ENCODE measurements around the gene GRK4. TPM values are rescaled to one million over a fixed set of nuclear protein-coding genes. Genes with fewer than 3 reads are reported as not detected.
A peak's percentile ranks its signal among the peaks of the same experiment; 100 is the strongest.

The GRK4 gene
- total RNA-seq, 1 donor from 2014 or later = 6.7 TPM

DNA sequence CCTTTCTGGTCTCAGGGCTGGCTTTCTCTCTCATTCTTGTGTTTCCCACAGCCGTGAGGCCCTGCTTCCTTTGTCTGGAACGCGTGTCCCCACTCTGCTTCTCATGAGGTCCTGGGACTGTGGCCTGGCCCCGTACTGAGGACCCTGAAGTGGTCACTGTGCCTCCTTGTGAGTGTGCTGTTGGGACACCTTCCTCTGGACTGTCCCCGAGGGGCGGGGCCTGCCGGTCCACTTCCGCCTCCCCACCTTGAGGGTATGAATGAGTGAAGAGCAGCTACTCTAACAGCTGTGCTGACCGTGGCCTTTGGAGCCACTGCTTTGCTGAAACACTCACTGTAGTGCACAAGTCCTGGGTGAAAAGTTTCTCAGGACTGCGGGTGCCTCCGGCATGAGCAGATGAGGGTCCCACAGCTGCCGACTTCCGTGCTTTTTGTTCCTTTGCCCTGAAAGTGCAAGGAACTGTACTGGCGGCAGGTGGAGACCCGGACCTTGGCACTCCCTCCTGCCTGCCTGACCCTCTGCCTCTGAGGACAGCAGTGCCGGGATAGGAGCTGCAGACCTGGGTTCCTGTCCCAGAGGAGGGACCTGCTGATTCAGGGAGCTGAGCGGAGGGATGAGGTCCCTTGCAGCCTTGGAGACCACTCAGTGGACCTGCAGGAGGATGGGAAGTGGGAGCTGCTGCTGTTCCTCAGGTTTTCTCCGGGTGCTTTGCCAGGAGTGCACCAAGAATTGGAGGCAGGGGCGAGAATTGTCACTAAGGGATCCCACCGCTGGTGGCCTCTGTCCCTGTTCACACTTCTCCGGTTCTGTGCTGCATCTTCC lies 73.0 kb downstream of the GRK4 start:
- no peak overlapping the region for H2AFZ ChIP-seq (ENCODE audit: low read depth, low read length)
- no peak for TF ChIP-seq EZH2 (IDR thresholded peaks at IDR 0.05; ENCODE audit: insufficient read depth, low read length)
- FAIRE-seq (no peak), DNase-seq (ENCODE audit: low read depth) (no peak)
- H3K4me3 ChIP-seq (ENCODE audit: insufficient read depth, low read depth, low read length) = no peak overlapping the region
- no peaks in the 10 kb centered on the region for H3K4me1 Mint-ChIP-seq (ENCODE audit: low read depth, unreplicated experiment)
- H3K9ac ChIP-seq (ENCODE audit: low read length) = no peak overlapping the region
- no peaks in the 10 kb centered on the region for H4K20me1 ChIP-seq (ENCODE audit: insufficient read depth, low read length)
- peaks cover 51% of the 10 kb centered on the region for H3K27me3 Mint-ChIP-seq (ENCODE audit: low read depth, unreplicated experiment)
- H3K4me3 Mint-ChIP-seq (ENCODE audit: unreplicated experiment) = no peak overlapping the region
- no peaks in the 10 kb centered on the region for H3K36me3 ChIP-seq (ENCODE audit: insufficient read depth, low read length)
- no peaks in the 10 kb centered on the region for H3K9me3 ChIP-seq (ENCODE audit: insufficient read depth, low read depth, low read length)
- no peak overlapping the region for H3K27ac Mint-ChIP-seq (ENCODE audit: unreplicated experiment)
- no peaks in the 10 kb centered on the region for H3K4me1 ChIP-seq (ENCODE audit: insufficient read depth, low read length)
- no peak overlapping the region for H3K4me2 ChIP-seq (ENCODE audit: low read length)
- H3K79me2 ChIP-seq (ENCODE audit: insufficient read depth, low read length) = no peaks in the 10 kb centered on the region
- no peak overlapping the region for H3K27ac ChIP-seq (ENCODE audit: low read depth, low read length)
- H3K9me3 Mint-ChIP-seq (ENCODE audit: unreplicated experiment) = no peaks in the 10 kb centered on the region
- H3K36me3 Mint-ChIP-seq (ENCODE audit: low read depth, unreplicated experiment) = no peaks in the 10 kb centered on the region
- peaks cover 2% of the 10 kb centered on the region for H3K27me3 ChIP-seq (ENCODE audit: insufficient read depth, low read length)

DNA sequence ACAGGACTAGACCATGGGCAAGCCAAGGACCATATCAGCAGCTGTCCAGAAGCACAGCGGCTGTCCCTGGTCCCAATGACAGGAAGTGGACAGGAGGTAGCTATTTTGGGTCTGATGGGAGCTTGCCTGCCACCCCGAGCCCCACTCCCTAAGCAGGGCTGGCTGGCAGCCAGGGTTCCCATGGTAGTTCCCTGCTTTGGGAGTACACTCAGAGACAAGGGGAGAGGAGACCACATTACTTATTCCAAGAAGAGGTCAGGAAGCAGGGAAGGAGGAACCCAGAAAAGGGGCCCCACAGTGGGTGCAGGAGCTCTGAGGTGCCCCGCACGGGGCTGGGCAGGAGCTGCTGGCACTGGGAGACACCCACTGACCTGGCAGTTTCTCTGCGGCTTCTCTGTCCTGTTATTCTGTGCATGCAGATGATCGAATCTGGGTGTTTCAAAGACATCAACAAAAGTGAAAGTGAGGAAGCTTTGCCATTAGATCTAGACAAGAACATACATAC lies 74.6 kb downstream of the GRK4 start:
- no peaks in the 10 kb centered on the region for H4K20me1 ChIP-seq (ENCODE audit: insufficient read depth, low read length)
- peaks cover 9% of the 10 kb centered on the region for H3K4me1 ChIP-seq (ENCODE audit: insufficient read depth, low read length)
- Mint-ChIP-seq H3K36me3 (ENCODE audit: low read depth, unreplicated experiment) (peaks cover 2% of the 10 kb centered on the region), H3K4me1 (ENCODE audit: low read depth, unreplicated experiment) (no peaks in the 10 kb centered on the region), H3K27ac (ENCODE audit: unreplicated experiment) (no peak overlapping the region), H3K9me3 (ENCODE audit: unreplicated experiment) (no peaks in the 10 kb centered on the region), H3K4me3 (ENCODE audit: unreplicated experiment) (no peak overlapping the region), H3K27me3 (ENCODE audit: low read depth, unreplicated experiment) (peaks cover 44% of the 10 kb centered on the region)
- FAIRE-seq = no peak
- H2AFZ ChIP-seq (ENCODE audit: low read depth, low read length) = no peak overlapping the region
- H3K4me3 ChIP-seq (ENCODE audit: insufficient read depth, low read depth, low read length) = no peak overlapping the region
- H3K79me2 ChIP-seq (ENCODE audit: insufficient read depth, low read length) = no peaks in the 10 kb centered on the region
- no peak overlapping the region for H3K9ac ChIP-seq (ENCODE audit: low read length)
- no peak for TF ChIP-seq EZH2 (IDR thresholded peaks at IDR 0.05; ENCODE audit: insufficient read depth, low read length)
- TF ChIP-seq, protein P1, sequence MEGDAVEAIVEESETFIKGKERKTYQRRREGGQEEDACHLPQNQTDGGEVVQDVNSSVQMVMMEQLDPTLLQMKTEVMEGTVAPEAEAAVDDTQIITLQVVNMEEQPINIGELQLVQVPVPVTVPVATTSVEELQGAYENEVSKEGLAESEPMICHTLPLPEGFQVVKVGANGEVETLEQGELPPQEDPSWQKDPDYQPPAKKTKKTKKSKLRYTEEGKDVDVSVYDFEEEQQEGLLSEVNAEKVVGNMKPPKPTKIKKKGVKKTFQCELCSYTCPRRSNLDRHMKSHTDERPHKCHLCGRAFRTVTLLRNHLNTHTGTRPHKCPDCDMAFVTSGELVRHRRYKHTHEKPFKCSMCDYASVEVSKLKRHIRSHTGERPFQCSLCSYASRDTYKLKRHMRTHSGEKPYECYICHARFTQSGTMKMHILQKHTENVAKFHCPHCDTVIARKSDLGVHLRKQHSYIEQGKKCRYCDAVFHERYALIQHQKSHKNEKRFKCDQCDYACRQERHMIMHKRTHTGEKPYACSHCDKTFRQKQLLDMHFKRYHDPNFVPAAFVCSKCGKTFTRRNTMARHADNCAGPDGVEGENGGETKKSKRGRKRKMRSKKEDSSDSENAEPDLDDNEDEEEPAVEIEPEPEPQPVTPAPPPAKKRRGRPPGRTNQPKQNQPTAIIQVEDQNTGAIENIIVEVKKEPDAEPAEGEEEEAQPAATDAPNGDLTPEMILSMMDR (IDR thresholded peaks at IDR 0.05; ENCODE audit: insufficient read depth, low read depth, low read length) = no peak
- H3K27ac ChIP-seq (ENCODE audit: low read depth, low read length) = no peak overlapping the region
- H3K36me3 ChIP-seq (ENCODE audit: insufficient read depth, low read length) = no peaks in the 10 kb centered on the region
- peaks cover 2% of the 10 kb centered on the region for H3K27me3 ChIP-seq (ENCODE audit: insufficient read depth, low read length)
- DNase-seq (ENCODE audit: low read depth) = no peak
- H3K9me3 ChIP-seq (ENCODE audit: insufficient read depth, low read depth, low read length) = no peaks in the 10 kb centered on the region
- H3K4me2 ChIP-seq (ENCODE audit: low read length) = peak overlapping the region; percentile 36

DNA sequence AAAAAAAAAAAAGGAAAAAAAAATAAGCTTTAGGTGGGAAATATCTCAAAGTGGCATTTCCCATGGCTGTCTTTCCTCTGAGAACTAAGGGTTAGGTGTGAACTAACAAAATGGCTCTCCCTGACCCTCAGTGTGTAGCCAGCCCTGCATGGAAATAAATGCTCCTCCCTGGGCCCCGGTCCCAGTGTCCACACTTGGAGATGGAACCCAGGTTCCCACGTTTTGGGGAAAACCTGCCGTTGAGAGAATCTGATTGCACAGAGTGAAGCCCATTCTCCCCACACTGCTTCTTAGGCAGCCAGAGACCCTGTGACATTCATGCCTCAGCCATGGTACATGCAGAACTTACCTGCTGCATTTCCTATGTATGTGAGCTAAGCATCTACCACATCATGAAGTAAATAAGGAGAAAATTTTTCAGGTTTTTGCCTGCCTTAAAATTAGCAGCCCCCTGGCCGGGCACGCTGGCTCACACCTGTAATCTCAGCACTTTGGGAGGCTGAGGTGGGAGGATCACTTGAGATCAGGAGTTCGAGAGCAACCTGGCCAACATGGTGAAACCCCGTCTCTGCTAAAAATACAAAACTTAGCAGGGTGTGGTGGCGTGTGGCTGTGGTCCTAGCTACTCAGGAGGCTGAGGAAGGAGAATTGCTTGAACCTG lies 76.5 kb downstream of the GRK4 start:
- Histone ChIP-seq H3K27ac (ENCODE audit: low read depth, low read length) (no peak overlapping the region), H3K4me1 (ENCODE audit: insufficient read depth, low read length) (peaks cover 9% of the 10 kb centered on the region), H3K4me3 (ENCODE audit: insufficient read depth, low read depth, low read length) (no peak overlapping the region), H2AFZ (ENCODE audit: low read depth, low read length) (no peak overlapping the region), H3K27me3 (ENCODE audit: insufficient read depth, low read length) (no peaks in the 10 kb centered on the region), H3K36me3 (ENCODE audit: insufficient read depth, low read length) (no peaks in the 10 kb centered on the region), H3K4me2 (ENCODE audit: low read length) (no peak overlapping the region), H4K20me1 (ENCODE audit: insufficient read depth, low read length) (no peaks in the 10 kb centered on the region), H3K9ac (ENCODE audit: low read length) (no peak overlapping the region), H3K79me2 (ENCODE audit: insufficient read depth, low read length) (no peaks in the 10 kb centered on the region), H3K9me3 (ENCODE audit: insufficient read depth, low read depth, low read length) (no peaks in the 10 kb centered on the region)
- H3K27ac Mint-ChIP-seq (ENCODE audit: unreplicated experiment) = no peak overlapping the region
- DNase-seq (ENCODE audit: low read depth) (no peak), FAIRE-seq (no peak)
- peaks cover 2% of the 10 kb centered on the region for H3K36me3 Mint-ChIP-seq (ENCODE audit: low read depth, unreplicated experiment)
- no peak overlapping the region for H3K4me3 Mint-ChIP-seq (ENCODE audit: unreplicated experiment)
- no peak for TF ChIP-seq EZH2 (IDR thresholded peaks at IDR 0.05; ENCODE audit: insufficient read depth, low read length)
- TF ChIP-seq, protein P1 (IDR thresholded peaks at IDR 0.05; ENCODE audit: insufficient read depth, low read depth, low read length) = no peak
- no peaks in the 10 kb centered on the region for H3K9me3 Mint-ChIP-seq (ENCODE audit: unreplicated experiment)
- H3K4me1 Mint-ChIP-seq (ENCODE audit: low read depth, unreplicated experiment) = no peaks in the 10 kb centered on the region
- H3K27me3 Mint-ChIP-seq (ENCODE audit: low read depth, unreplicated experiment) = peaks cover 36% of the 10 kb centered on the region
